Activated CD4-positive, alpha-beta T cell treated with anti-CD3 and anti-CD28 coated beads for 36 hours (primary cell): Measurements from ENCODE around the gene USP24. TPM values are rescaled to one million over a fixed set of nuclear protein-coding genes. Genes with fewer than 3 reads are reported as not detected.

ENCODE experiments used
- ATAC-seq: fragments of 200-7000 bp; cut with Tn5 transposase; one replicate; pipeline ENCODE4 v1.10.0; 2021; ENCODE audit warnings: mild to moderate bottlenecking, moderate library complexity
- CTCF ChIA-PET: fragments of 350-600 bp; sonication (Branson Sonifier 250); formaldehyde crosslinking; loops from one replicate; lab custom pipeline; 2021; ENCODE audit warnings: antibody characterized with exemption; lab: Charles Lee
- POLR2A ChIA-PET: fragments of 350-600 bp; sonication (Branson Sonifier 250); formaldehyde crosslinking; loops from one replicate; lab custom pipeline; 2021; ENCODE audit warnings: antibody characterized with exemption, inconsistent platforms; lab: Charles Lee
- DNase-seq: peaks from one replicate; pipeline ENCODE4 v3.0.0-alpha.2; 2020
- H3K27ac Mint-ChIP-seq: one replicate; pipeline ENCODE4 v1.8.0; 2021; ENCODE audit warnings: mixed read lengths
- H3K27me3 Mint-ChIP-seq: one replicate; pipeline ENCODE4 v1.8.0; 2021; ENCODE audit warnings: mixed read lengths
- H3K36me3 Mint-ChIP-seq: one replicate; pipeline ENCODE4 v1.8.0; 2021; ENCODE audit warnings: low read depth, mixed read lengths
- H3K4me1 Mint-ChIP-seq: one replicate; pipeline ENCODE4 v1.8.0; 2021; ENCODE audit warnings: mixed read lengths
- H3K4me3 Mint-ChIP-seq: one replicate; pipeline ENCODE4 v1.8.0; 2021; ENCODE audit warnings: mild to moderate bottlenecking, moderate library complexity, mixed read lengths
- H3K9me3 Mint-ChIP-seq: one replicate; pipeline ENCODE4 v1.8.0; 2021; ENCODE audit warnings: low read depth, mixed read lengths
- intact Hi-C, 2 experiments: fragments of 100-400 bp; cut with DNase I in 1 of 2; cut with micrococcal nuclease in 1 of 2; formaldehyde crosslinking; loops; one replicate each; pipeline versions ENCODE4 v1.14.2 to v1.15.1; 2022 to 2024; cut with DNase I, micrococcal nuclease
- total RNA-seq, 2 experiments: library from RNA; stranded (reverse); gene quantifications; one replicate each; pipeline ENCODE4 v1.2.3, GENCODE V29; 2021

USP24 gene
- total RNA-seq, 2 experiments from 2014 or later = 37.0 to 39.7 TPM

DNA sequence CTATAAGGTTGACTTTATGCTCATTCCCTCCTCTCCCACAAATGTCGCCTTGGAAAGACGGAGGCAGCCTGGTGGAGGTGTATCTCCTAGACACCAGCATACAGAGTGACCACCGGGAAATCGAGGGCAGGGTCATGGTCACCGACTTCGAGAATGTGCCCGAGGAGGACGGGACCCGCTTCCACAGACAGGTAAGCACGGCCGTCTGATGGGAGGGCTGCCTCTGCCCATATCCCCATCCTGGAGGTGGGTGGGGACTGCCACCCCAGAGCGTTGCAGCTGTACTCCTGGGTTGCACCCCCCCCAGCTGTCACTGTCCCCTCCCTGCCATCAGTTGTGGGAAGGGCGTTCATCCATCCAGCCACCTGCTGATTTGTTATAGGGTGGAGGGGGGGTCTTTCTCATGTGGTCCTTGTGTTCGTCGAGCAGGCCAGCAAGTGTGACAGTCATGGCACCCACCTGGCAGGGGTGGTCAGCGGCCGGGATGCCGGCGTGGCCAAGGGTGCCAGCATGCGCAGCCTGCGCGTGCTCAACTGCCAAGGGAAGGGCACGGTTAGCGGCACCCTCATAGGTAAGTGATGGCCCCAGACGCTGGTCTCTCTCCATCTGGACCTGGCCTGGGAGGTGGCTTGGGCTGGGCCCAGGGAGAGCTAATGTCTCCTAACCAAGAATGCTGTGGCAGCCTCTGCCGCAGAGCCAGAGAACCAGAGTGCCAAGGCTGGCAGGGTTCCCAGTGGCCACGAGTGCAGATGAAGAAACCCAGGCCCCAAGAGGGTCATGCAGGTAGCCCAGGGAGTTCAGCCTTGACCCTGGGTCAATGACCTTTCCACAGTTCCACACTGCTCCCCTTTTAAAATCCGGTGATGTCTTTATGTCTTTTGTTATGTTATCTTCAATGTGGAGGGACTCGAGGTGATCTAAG lies 162.7 kb downstream of the USP24 start:
- no peaks in the 10 kb centered on the region for H3K27me3 Mint-ChIP-seq
- H3K4me1 Mint-ChIP-seq = no peaks in the 10 kb centered on the region
- H3K9me3 Mint-ChIP-seq = no peaks in the 10 kb centered on the region
- no peak overlapping the region for H3K4me3 Mint-ChIP-seq
- no peak overlapping the region for H3K27ac Mint-ChIP-seq
- ATAC-seq (no peak), DNase-seq (no peak)
- ChIA-PET POLR2A (interaction anchor here (0.5 kb wide), 1 partner anchor 634 kb away, joined by 7 read pairs; no protein-coding TSS in a partner anchor), CTCF (no interaction called here)
- intact Hi-C loops = no loop called here
- no peaks in the 10 kb centered on the region for H3K36me3 Mint-ChIP-seq

DNA sequence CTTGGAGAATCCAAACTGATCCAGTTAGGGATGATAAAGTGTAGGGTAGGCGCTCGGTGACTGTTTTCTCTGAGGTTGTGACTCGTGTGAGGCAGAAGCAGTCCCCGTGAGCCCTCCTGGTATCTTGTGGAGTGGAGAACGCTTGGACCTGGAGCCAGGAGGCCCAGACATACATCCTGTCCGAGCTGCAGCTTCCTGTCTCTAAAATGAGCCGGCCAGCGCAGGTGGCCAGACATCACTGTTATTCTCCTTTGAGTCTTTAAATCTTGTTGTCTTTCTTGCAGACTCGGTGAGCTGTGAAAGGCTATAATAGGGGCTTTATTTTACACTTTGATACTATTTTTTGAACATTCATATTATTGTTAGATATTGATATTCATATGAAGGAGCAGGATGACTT lies 163.5 kb downstream of the USP24 start:
- Mint-ChIP-seq H3K4me1 (no peaks in the 10 kb centered on the region), H3K4me3 (no peak overlapping the region), H3K27ac (no peak overlapping the region), H3K9me3 (no peaks in the 10 kb centered on the region), H3K36me3 (no peaks in the 10 kb centered on the region), H3K27me3 (no peaks in the 10 kb centered on the region)
- intact Hi-C loops = no loop called here
- POLR2A ChIA-PET = no interaction called here
- CTCF ChIA-PET = no interaction called here
- DNase-seq = no peak
- ATAC-seq = no peak

DNA sequence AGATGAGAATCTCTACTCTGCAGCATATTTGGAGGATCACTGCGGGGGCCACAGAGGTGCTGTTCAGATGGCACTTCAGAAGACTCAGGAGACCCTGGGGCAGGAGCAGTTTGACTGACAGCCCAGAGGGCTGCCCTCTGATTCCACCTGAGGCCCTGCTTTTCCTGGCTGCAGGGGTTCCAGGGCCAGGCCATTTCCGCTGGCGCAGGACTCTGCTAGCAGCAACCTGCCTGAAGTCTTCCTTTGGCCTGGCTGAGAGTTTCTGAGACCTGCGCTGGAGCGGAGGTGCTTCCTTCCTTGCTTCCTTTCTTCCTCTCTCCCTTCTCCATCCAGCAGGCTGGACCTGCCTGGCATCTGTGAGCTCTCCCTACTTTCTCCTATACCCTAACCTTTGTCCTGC lies 164.0 kb downstream of the USP24 start:
- H3K4me3 Mint-ChIP-seq = no peak overlapping the region
- DNase-seq (no peak), ATAC-seq (no peak)
- POLR2A ChIA-PET = no interaction called here
- no peaks in the 10 kb centered on the region for H3K27me3 Mint-ChIP-seq
- intact Hi-C loops = no loop called here
- H3K9me3 Mint-ChIP-seq = no peaks in the 10 kb centered on the region
- no peaks in the 10 kb centered on the region for H3K4me1 Mint-ChIP-seq
- CTCF ChIA-PET = no interaction called here
- H3K27ac Mint-ChIP-seq = no peak overlapping the region
- no peaks in the 10 kb centered on the region for H3K36me3 Mint-ChIP-seq

DNA sequence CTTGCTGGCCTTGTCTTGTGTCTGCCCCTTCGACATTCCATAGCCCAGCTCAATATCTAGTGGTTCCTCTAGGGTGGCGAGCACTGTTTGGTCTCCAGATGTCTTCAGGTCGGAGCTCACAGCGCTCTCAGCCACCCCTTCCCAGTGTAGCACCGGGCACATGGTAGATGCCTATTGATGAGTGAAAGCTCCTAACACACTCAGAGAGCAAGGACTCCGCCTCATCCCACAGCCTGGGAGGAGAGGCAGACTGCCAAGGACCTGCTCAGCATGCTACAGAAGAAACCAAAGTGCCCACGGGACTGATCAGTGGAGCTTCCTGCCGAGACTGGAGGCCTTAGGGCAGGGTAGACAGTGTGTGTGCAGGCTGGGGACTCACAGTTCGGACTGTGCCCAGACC lies 164.9 kb downstream of the USP24 start:
- ChIA-PET POLR2A (no interaction called here), CTCF (interaction anchor here (0.6 kb wide), 1 partner anchor 13 kb away, joined by 3 read pairs; no protein-coding TSS in a partner anchor)
- no peaks in the 10 kb centered on the region for H3K9me3 Mint-ChIP-seq
- no peak for DNase-seq
- ATAC-seq = no peak
- H3K27me3 Mint-ChIP-seq = no peaks in the 10 kb centered on the region
- no peak overlapping the region for H3K4me3 Mint-ChIP-seq
- H3K27ac Mint-ChIP-seq = no peak overlapping the region
- H3K36me3 Mint-ChIP-seq = no peaks in the 10 kb centered on the region
- intact Hi-C loops = no loop called here
- H3K4me1 Mint-ChIP-seq = no peaks in the 10 kb centered on the region

DNA sequence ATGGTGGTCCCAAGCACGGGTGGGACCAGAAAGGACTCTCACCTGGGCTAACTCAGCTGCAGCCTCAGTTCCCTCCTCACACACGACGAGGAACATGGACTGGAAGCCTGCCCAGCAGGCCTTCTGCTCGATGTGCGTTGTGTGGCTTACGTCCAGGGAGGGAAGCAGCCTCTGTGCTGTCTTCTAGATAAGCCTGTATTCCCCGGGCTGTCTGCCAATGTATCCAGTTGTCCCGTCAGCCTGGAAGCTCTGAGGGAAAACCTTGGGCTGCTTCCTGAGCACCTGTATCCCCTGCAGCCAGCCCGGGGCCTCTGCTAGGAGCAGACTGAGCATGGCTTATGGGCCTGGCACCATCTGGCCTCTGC lies 165.3 kb downstream of the USP24 start:
- POLR2A ChIA-PET = no interaction called here
- intact Hi-C loops = no loop called here
- Mint-ChIP-seq H3K27me3 (no peaks in the 10 kb centered on the region), H3K4me1 (no peaks in the 10 kb centered on the region), H3K9me3 (no peaks in the 10 kb centered on the region), H3K36me3 (no peaks in the 10 kb centered on the region), H3K4me3 (no peak overlapping the region), H3K27ac (no peak overlapping the region)
- no peak for ATAC-seq
- DNase-seq = no peak
- CTCF ChIA-PET = no interaction called here

DNA sequence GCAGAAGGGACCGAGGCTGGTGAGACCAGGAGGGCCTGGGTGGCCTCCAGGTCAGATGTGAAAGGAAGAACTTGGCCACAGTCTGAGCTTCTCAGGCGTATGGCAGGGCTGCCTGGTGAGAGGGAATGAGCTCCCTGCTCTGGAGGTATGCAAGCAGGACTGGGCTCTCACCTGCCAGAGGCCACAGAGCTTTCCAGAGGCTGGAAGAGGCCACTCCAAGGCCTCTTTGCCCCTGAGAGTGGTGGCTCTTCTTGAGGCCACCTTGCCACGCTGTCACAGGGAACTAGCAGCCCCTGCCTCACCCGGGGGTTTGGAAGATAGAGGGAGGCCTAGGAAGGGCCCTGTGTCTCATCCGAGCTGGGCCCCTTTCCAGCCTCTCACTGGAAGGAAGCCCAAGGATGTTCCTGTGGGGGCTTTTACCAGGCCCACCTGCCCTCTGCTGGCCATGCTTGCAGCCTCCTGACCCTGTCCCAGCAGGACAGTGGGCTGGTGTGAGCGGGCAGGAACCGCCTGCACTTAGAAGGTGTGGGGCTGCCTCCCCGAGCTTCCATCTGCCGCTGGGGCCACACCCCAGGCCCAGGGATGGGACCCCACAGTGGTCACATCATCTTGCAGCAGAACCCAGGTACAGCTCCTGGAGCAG lies 165.8 kb downstream of the USP24 start:
- Mint-ChIP-seq H3K4me3 (no peak overlapping the region), H3K27ac (no peak overlapping the region), H3K27me3 (no peaks in the 10 kb centered on the region), H3K36me3 (no peaks in the 10 kb centered on the region), H3K4me1 (no peaks in the 10 kb centered on the region), H3K9me3 (no peaks in the 10 kb centered on the region)
- intact Hi-C loops = no loop called here
- ChIA-PET POLR2A (no interaction called here), CTCF (interaction anchor here (1.0 kb wide), 1 partner anchor 27 kb away, joined by 4 read pairs; no protein-coding TSS in a partner anchor)
- ATAC-seq (no peak), DNase-seq (no peak)

DNA sequence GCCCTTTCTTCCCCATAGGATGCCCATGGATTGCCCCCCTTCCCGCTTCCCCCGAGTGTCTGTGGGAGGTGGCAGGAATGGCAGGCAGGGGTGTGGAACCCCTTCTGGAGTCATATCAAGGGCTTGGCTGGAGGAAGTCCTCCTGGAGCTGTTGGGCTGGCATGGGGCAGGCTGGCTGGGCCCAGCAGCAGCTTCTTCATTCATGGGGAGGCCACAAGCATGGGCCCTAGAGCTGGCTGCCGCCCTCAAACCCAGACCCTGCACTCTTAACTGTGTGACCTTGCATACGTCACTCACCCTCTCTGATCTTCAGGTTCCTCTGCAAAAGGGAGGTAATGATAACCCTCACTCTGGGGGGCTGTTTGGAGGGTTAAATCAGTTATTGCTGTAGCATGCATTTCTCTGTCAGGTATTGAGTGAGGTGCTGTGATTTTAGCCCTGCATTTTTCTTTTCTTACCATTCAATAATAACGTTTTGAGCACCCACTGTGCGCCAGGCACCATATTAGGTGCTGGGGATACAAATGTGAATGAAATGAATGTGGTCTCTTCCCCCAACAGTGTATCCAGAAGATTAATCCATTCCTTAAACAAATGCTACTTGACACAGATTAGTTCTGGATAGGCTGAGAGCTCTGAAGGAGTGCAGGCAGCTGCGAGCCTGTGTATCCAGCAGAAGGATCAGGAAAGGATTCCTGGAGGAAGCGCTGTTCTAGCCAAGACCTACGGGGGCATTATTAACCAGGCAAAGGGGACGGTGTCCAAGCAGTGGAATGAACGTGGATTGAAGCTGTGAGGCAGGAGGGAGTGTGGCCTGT lies 166.5 kb downstream of the USP24 start:
- H3K4me3 Mint-ChIP-seq = no peak overlapping the region
- no peak overlapping the region for H3K27ac Mint-ChIP-seq
- H3K4me1 Mint-ChIP-seq = no peaks in the 10 kb centered on the region
- intact Hi-C loops = no loop called here
- ATAC-seq (no peak), DNase-seq (no peak)
- ChIA-PET CTCF (interaction anchor here (1.0 kb wide), 1 partner anchor 27 kb away, joined by 4 read pairs; no protein-coding TSS in a partner anchor), POLR2A (no interaction called here)
- peaks cover under 1% of the 10 kb centered on the region for H3K27me3 Mint-ChIP-seq
- H3K36me3 Mint-ChIP-seq = no peaks in the 10 kb centered on the region
- no peaks in the 10 kb centered on the region for H3K9me3 Mint-ChIP-seq

DNA sequence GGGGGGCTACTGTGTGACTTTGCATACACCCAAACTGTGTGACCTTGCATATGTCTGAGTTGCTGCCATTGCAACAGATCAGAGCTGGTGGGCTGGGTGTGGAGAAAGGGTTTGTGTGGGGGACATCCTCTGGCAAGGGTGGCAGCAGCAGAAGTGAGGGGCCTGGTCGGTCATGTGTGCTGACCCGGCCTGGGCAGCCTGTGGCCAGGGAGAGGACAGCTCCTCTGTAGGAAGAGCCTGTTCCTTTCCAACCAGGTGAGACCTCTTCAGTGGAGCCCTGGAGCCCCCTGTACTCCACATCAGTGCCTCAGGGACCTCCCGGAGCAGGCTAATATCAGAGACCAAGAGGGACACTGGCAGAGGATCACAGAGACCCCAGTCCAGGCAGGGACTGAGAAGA lies 167.6 kb downstream of the USP24 start:
- no peak overlapping the region for H3K27ac Mint-ChIP-seq

DNA sequence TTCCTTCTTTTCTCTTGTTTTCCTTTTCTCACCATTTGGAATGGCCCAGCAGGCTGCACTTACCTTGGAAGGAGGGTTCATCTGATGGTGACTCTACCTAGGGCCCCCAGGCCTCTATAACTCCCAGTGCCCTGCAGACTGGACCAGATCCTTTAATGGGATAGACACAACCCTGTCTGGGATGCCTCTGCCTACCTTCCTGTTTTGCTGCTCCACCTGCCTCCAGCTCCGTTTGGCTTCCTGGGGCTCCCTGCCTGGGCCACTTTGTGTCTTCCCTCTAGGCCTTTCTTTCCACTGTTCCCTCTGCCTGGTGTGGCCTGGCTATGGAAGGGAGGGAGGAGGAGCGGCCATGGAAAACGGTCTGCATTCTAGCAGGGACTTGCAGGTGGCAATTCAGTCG lies 168.3 kb downstream of the USP24 start:
- H3K9me3 Mint-ChIP-seq = no peaks in the 10 kb centered on the region
- H3K27me3 Mint-ChIP-seq = peaks cover 2% of the 10 kb centered on the region
- H3K4me3 Mint-ChIP-seq = no peak overlapping the region
- POLR2A ChIA-PET = no interaction called here
- no peaks in the 10 kb centered on the region for H3K4me1 Mint-ChIP-seq
- no peak for DNase-seq
- intact Hi-C loops = no loop called here
- CTCF ChIA-PET = no interaction called here
- H3K36me3 Mint-ChIP-seq = no peaks in the 10 kb centered on the region
- no peak overlapping the region for H3K27ac Mint-ChIP-seq
- ATAC-seq = no peak

More for the DNA sequence above, 167.6 kb downstream of the USP24 start:
- no peaks in the 10 kb centered on the region for H3K9me3 Mint-ChIP-seq
- ChIA-PET POLR2A (no interaction called here), CTCF (no interaction called here)
- ATAC-seq (no peak), DNase-seq (no peak)
- H3K4me1 Mint-ChIP-seq = no peaks in the 10 kb centered on the region
- peaks cover 2% of the 10 kb centered on the region for H3K27me3 Mint-ChIP-seq
- no peak overlapping the region for H3K4me3 Mint-ChIP-seq
- intact Hi-C loops = no loop called here
- H3K36me3 Mint-ChIP-seq = no peaks in the 10 kb centered on the region

DNA sequence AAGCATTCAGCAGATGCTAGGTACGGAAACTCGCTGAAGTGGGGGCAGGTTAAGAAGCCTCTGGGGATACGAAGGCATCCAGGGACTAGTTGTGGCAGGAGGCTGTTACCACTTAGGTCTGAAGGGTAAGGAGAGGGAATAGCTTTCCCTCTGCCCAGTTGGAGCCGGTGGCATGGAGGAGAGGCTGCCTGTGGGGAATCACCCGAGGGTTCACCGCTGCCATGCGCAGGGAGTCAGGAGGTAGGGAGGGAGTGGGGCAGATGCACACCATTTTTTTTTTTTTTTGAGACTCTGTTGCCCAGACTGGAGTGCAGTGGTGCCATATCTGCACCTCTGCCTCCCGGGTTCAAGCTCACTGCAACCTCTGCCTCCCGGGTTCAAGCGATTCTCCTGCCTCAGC lies 169.7 kb downstream of the USP24 start:
- Mint-ChIP-seq H3K27ac (no peak overlapping the region), H3K36me3 (no peaks in the 10 kb centered on the region), H3K27me3 (peaks cover 11% of the 10 kb centered on the region), H3K9me3 (no peaks in the 10 kb centered on the region), H3K4me3 (no peak overlapping the region), H3K4me1 (no peaks in the 10 kb centered on the region)
- ChIA-PET POLR2A (no interaction called here), CTCF (interaction anchor here (0.6 kb wide), 2 partner anchors 114 to 357 kb away, joined by 3 read pairs; no protein-coding TSS in a partner anchor)
- intact Hi-C loops = no loop called here
- DNase-seq = no peak
- no peak for ATAC-seq

DNA sequence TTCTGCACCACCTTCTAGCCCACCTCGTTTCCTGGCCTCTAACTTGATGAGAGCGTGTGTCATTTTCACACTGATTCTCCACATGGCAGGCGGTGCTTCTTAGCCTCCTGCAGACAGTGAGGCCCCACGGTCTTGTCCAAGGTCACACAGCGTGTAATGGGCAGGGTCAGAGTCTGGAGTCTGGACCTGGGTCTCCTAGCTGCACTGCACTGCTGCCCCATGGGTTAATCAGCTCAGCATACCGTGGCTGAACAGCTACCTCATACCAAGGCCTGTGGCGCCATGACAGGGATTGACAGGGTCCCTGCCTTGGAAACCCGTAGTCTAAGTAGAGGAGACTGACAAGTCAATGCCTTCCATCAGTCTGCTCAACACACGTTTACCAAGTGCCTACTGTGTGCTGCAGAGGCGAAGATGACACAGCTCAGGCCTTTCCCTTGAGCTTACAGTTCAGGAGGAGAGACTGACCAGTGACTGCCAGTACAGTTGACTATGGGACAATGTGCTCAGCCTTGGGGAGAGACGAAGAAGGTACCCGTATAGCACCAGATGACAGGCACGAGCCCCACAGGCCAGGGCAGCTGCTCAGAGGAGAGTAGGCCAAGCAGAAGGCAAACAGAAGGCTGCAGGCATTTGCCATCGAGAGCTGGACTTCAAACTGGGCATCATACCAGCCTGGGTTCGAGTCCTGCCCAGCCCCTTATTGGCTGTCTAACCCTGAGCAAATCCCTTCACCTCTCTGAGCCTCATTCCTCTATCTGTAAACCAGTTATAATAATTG lies 170.4 kb downstream of the USP24 start:
- POLR2A ChIA-PET = no interaction called here

More for the DNA sequence above, 170.4 kb downstream of the USP24 start:
- no peaks in the 10 kb centered on the region for H3K36me3 Mint-ChIP-seq
- H3K27ac Mint-ChIP-seq = no peak overlapping the region
- DNase-seq = no peak
- ATAC-seq = no peak
- H3K27me3 Mint-ChIP-seq = peaks cover 17% of the 10 kb centered on the region
- CTCF ChIA-PET = interaction anchor here (0.5 to 1.4 kb wide), 6 partner anchors 10 to 358 kb away, joined by 3 to 8 read pairs (median 3); no protein-coding TSS in a partner anchor
- intact Hi-C loops = no loop called here
- no peaks in the 10 kb centered on the region for H3K9me3 Mint-ChIP-seq
- no peaks in the 10 kb centered on the region for H3K4me1 Mint-ChIP-seq
- H3K4me3 Mint-ChIP-seq = no peak overlapping the region
